ENCODE measurements around the gene TIGD3.
A peak's percentile ranks its signal among the peaks of the same experiment; 100 is the strongest.

The TIGD3 gene

GRCh38 chr11:65390996-65391395 lies 36.4 kb downstream of the TIGD3 start:
- no peak for DNase-seq

- no peak for DNase-seq
Measured at GRCh38 chr11:65392186-65392829, 37.8 kb downstream of the TIGD3 start.

DNA sequence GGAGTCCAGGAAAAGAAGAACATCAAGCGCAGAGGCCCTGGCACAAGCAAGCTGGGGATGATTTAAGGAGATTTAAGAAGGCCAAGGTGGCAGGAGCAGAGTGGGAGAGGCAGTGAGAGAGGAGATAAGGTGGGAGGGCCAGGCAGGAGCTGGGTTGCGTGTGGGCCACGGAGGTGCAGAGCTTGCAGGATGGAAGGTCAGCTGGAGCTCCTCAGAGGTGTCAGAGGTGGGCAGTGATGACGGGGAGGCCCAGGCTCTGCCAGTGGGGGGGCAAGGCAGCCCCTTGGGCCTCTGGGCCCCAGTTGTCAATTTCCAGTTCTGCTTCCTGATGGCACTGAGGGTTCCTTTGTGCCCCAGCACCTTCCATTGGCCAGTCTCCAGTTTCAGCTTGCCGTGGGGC lies 38.3 kb downstream of the TIGD3 start:
- DNase-seq: no peak

DNA sequence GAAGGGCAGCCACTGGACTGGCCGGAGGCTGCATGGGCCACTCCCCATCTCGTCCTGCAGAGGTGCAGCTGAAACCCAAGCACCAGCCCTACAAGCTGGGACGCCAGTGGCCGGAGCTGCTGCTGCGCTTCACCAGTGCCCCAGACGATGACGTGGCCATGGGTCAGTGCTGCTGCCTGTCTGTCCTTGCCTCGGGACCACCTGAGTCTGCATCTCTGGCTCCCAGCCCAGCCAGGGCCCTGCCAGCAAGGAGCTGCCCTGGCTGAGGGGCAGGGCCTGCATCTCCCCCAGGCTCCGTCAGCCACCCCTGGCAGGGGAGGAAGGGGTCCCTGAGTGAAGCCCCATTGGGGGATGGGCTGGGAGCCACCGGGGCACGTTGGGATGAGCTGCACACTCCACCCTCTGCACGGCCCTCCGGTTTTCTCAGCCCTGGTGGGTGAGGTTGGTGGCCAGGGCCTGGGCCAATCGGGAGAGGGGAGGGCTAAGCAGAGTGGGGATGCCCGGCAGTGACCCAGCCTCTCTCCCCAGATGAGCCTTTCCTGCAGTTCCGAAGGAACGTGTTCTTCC lies 39.0 kb downstream of the TIGD3 start:
- DNase-seq: no peak

DNA sequence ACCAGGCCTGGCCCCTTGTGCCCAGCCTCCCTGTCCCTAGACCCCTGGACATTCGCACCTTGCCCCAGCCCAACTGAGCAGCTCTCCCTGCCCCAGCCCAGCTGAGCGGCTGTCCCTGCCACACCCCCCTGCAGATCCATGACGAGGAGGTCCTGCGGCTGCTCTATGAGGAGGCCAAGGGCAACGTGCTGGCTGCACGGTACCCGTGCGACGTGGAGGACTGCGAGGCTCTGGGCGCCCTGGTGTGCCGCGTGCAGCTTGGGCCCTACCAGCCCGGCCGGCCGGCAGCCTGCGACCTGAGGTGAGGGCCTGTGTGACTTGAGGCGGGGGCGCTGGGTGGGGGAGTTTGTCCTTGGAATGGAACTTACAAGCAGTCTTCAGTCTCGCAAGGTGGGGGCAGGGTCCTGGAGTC lies 39.6 kb downstream of the TIGD3 start:
- no peak for DNase-seq

DNA sequence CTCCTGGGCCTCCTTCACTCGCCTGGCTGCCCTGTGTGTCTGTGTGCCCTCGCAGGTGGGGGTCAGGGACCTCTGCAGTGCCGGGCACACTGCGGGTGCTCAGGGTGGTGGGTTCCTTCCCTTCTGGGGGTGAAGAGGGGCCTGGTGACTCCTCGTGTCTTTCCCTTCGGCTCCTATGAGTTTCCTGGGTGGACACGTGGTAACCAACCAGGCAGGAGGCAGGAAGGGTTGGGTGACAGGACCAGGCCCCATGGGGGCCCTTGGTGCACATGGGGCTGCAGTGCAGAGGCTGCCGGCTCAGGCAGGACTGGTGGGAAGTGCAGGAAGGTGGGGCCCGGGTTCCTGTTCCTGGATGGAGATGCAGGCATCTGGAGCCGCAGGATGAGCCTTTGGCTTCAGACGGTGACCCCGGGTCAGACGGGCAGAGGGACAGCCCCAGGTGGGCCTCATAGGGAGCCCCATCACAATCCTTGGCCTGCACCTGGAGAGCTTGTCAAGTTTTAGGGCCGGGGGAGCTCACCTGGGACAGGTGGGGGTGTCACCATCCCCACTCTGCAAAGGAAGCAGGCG lies 41.5 kb downstream of the TIGD3 start:
- DNase-seq: no peak

- no peak for DNase-seq
Measured at GRCh38 chr11:65396769-65397745, 42.5 kb downstream of the TIGD3 start.

DNA sequence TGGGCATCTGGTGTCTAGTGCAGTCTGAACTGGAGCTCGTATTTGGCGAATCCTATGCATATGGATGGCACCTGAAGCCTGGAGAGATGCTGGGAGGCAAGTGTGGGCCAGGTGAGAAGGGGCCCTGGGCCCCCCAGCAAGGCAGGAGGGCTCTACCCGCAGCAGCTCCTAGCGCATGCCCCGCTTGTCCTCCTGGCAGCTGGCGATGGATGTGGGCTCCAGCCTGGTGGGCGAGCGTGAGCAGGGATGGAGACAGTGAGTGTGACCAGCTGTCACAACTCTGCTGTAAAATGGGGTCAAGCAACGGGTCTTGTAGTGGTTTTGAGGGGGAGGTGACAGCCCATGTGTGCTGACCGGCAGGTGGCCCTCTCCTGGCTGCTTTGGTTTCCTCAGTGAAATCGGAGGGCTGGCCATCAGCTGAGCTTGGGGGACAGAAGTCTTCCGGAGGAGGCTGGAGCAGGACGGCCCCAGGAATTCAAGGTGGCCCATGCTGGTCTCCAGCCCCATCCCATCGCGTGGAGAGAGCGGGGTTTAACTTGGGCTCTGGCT lies 43.9 kb downstream of the TIGD3 start:
- DNase-seq: no peak

DNA sequence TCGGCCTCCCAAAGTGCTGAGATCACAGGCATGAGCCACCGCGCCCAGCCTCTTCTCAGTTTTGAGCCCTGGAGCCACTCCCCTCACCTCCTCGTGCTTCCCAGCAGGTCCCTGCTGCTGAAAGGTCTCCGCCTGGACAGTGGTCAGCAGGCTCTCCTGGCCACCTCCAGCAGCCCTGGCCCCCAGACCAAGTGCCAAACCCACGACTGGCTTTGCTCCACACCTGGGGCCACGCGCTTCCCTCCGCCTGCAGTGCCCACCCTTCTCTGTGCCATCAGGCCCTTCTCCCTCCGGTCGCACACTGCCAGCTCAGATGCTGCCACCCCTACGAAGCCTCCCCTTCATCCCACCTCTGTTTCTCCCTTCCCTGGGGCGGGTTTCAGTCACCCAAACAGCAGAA lies 44.7 kb downstream of the TIGD3 start:
- no peak for DNase-seq

- DNase-seq: no peak
Measured at GRCh38 chr11:65399845-65400244, 45.3 kb downstream of the TIGD3 start.

DNA sequence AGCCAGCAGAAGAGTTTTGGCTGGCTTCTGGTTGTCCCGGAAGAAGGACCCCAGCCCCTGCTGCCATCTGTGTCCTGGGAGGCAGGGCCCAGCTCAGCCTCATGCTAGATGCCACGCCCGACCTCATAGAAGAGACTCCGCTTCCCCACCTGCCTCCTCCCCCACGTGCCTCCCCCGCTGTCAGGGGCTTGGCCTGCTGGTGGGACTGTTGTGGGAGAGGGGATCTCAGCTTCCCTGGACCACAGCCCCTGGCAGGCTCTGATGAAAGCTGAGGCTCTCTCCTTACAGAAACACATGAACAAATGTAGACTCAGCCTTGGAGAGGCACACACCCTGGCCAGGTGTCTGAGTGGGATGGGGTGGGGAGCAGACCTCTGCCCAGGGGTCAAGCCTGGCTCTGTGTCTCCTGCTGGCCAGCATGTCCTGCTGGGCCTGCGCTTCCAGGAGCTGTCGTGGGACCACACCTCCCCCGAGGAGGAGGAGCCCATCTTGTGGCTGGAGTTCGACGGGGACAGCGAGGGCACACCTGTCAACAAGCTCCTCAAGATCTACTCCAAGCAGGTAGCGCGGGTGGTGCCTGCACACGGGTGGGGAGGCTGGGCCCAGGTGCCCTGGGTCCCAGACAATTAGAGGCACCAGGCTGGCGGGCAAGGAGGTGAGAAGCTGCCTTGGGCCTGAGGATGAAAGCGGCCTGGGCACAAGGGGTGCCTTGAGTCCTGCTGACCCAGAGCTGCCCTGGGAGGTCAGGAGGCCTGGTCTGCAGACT lies 45.9 kb downstream of the TIGD3 start:
- DNase-seq: no peak

GRCh38 chr11:65401073-65401802 lies 46.7 kb downstream of the TIGD3 start:
- DNase-seq: no peak

DNA sequence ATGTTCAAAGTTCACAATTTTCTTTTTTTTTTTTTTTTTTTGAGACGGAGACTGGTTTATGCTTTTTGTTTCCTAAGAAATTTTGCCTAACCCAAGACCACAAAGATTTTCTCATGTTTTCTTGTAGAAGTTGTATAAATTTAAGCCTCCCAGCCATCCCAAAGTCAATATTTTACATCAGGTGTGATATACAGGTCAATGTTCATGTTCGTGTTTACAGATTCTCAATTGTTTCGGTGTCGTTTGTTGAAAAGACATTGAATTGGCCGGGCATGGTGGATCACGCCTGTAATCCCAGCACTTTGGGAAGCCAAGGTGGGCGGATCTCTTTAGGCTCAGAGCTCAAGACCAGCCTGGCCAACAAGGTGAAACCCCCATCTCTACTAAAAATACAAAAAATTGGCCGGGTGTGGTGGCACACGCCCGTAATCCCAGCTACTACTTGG lies 47.3 kb downstream of the TIGD3 start:
- no peak for DNase-seq

GRCh38 chr11:65402790-65403189 lies 48.2 kb downstream of the TIGD3 start:
- DNase-seq: no peak

DNA sequence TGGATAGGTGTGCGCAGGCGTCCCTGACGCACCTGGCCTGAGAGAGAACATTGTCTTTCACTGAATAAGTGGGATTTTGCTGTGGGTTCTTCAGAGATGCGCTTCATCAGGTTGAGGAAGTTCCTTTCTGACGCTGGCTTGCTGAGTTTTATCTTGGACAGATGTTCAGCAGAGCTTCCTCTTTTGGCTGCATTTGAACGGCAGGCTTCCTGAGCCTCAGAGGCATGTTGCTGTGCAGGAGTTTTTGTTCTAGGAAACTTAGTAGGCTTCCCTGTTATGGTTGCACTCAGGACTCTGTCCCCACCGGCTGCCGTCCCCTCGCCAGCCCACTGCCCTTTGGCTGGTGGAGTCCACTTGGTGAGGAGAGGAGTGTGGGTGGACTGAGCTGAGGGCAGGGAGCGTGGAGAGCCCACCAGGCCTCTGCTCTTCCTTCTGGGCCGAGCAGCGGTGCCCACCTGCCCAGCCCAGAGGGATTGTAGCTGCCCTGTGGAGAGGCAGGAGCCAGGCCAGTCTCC lies 49.1 kb downstream of the TIGD3 start:
- peak; percentile 88 for DNase-seq

DNA sequence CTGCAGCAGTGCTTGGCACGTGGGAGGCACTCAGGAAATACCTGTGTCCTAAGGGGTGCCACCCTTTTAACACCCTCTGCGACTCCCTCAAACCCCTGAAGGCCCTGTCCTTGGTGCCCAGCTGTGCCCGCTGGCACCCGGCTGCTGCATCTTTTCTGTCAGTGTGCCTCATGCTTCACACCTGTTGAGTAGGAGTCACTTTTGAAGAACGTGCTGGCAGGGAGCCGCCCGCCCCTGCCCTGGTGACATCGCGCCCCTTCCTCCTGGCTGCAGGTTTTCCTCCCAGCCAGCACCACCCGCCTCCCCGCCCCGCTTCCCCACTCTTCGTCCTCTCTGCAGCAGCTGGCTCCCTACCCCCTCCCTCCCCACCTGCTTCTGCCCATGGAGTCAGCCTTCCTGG lies 49.7 kb downstream of the TIGD3 start:
- DNase-seq: no peak

GRCh38 chr11:65404638-65405339 lies 50.2 kb downstream of the TIGD3 start:
- DNase-seq: no peak
